H1 (cell line): Measurements from ENCODE around the gene TMEM51. TPM values are rescaled to one million over a fixed set of nuclear protein-coding genes. Genes with fewer than 3 reads are reported as not detected.

Experiments
- CTCF ChIA-PET: fragments of 300-600 bp; sonication (Branson Sonifier 250); formaldehyde crosslinking; loops from one replicate; lab custom pipeline; 2021; ENCODE audit not compliant: partially characterized antibody; lab: Charles Lee
- POLR2A ChIA-PET: fragments of 300-600 bp; sonication (Branson Sonifier 250); formaldehyde crosslinking; loops from one replicate; lab custom pipeline; 2021; ENCODE audit warnings: inconsistent platforms; ENCODE audit not compliant: partially characterized antibody; lab: Charles Lee
- DNase-seq, 2 experiments: peaks; one replicate each; pipeline versions ENCODE4 v3.0.0 to v3.0.0-alpha.2; 2010 to 2022; ENCODE audit warnings: low spot score in 2 of 2, low read depth in 1 of 2, mixed read lengths in 1 of 2
- FAIRE-seq: peaks from 2 replicates; lab custom pipeline; 2011; peaks lifted over from hg19 to GRCh38; lab: Jason Lieb, UNC
- H2AFZ ChIP-seq: 2 replicates; pipeline ENCODE4 v1.8.1; 2012; ENCODE audit warnings: low read length, inconsistent platforms
- H2AK5ac ChIP-seq: 2 replicates; pipeline ENCODE4 v1.6.1; 2013; ENCODE audit warnings: low read depth, low read length
- H2BK120ac ChIP-seq: replicated peaks from 2 replicates; pipeline ENCODE3; 2013; ENCODE audit warnings: low read depth, low read length, inconsistent platforms
- H2BK12ac ChIP-seq: 2 replicates; pipeline ENCODE4 v1.6.1; 2013; ENCODE audit warnings: low read depth, low read length
- H2BK15ac ChIP-seq: 2 replicates; pipeline ENCODE4 v1.6.1; 2013; ENCODE audit warnings: low read length
- H2BK20ac ChIP-seq: 2 replicates; pipeline ENCODE4 v1.6.1; 2013; ENCODE audit warnings: low read length
- H2BK5ac ChIP-seq: 2 replicates; pipeline ENCODE4 v1.6.1; 2013; ENCODE audit warnings: low read depth, low read length
- H3K14ac ChIP-seq: 2 replicates; pipeline ENCODE4 v1.6.1; 2013; ENCODE audit warnings: inconsistent platforms; ENCODE audit not compliant: insufficient read length
- H3K18ac ChIP-seq: 2 replicates; pipeline ENCODE4 v1.6.1; 2013; ENCODE audit warnings: low read length; ENCODE audit errors: extremely low read depth
- H3K23ac ChIP-seq: 2 replicates; pipeline ENCODE4 v1.6.1; 2013; ENCODE audit warnings: inconsistent platforms; ENCODE audit not compliant: insufficient read length
- H3K23me2 ChIP-seq: 2 replicates; pipeline ENCODE4 v1.6.1; 2013; ENCODE audit warnings: low read depth, low read length
- H3K27ac ChIP-seq: 2 replicates; pipeline ENCODE4 v1.6.1; 2011; ENCODE audit warnings: low read depth, low read length, inconsistent platforms
- H3K27me3 ChIP-seq, 4 experiments: replicated peaks in 1 of 4; 1 replicate in 1 of 4; 2 replicates in 3 of 4; pipeline versions ENCODE4 v1.6.1 to v1.8.1; 2011 to 2013; ENCODE audit warnings: low read length in 3 of 4, mild to moderate bottlenecking in 3 of 4, inconsistent platforms in 2 of 4, mixed read lengths in 2 of 4, moderate library complexity in 1 of 4; ENCODE audit not compliant: control insufficient read depth in 3 of 4, insufficient read depth in 3 of 4; ENCODE audit errors: extremely low read depth in 1 of 4
- H3K36me3 ChIP-seq, 4 experiments: 2 replicates each; pipeline versions ENCODE4 v1.6.1 to v1.8.1; 2011 to 2013; ENCODE audit warnings: mild to moderate bottlenecking in 4 of 4, low read length in 3 of 4, moderate library complexity in 2 of 4, control low read depth in 1 of 4, inconsistent platforms in 1 of 4; ENCODE audit not compliant: insufficient read depth in 4 of 4, control insufficient read depth in 2 of 4
- H3K4ac ChIP-seq: replicated peaks from 2 replicates; pipeline ENCODE3; 2013; ENCODE audit warnings: low read length, low read depth, mixed read lengths, inconsistent platforms; ENCODE audit not compliant: insufficient read length
- H3K4me1 ChIP-seq, 4 experiments: replicated peaks in 1 of 4; 1 replicate in 1 of 4; 2 replicates in 3 of 4; pipeline versions ENCODE4 v1.6.1 to v1.8.1; 2011 to 2013; ENCODE audit warnings: low read length in 3 of 4, inconsistent platforms in 2 of 4, mixed read lengths in 1 of 4; ENCODE audit not compliant: insufficient read depth in 4 of 4, control insufficient read depth in 3 of 4
- H3K4me2 ChIP-seq, 2 experiments: 2 replicates each; pipeline versions ENCODE4 v1.6.1 to v1.8.1; 2011 to 2013; ENCODE audit warnings: low read depth in 2 of 2, low read length in 2 of 2, control low read depth in 1 of 2, inconsistent platforms in 1 of 2, mild to moderate bottlenecking in 1 of 2; ENCODE audit not compliant: insufficient read depth in 1 of 2
- H3K4me3 ChIP-seq, 4 experiments: fragments of 200-600, 300-600 bp in 1 of 4; sonication (generic), shearing (Covaris generic), sonication (Bioruptor Twin) in 1 of 4; 2 replicates each; pipeline versions ENCODE4 v1.5.1 to v1.8.1; 2011 to 2016; ENCODE audit warnings: low read length in 4 of 4, low read depth in 3 of 4, control low read depth in 2 of 4, inconsistent platforms in 2 of 4, mild to moderate bottlenecking in 2 of 4, mixed read lengths in 1 of 4, moderate library complexity in 1 of 4; ENCODE audit not compliant: insufficient read depth in 2 of 4; ENCODE audit errors: extremely low read depth in 1 of 4
- H3K56ac ChIP-seq: replicated peaks from 2 replicates; pipeline ENCODE3; 2013; ENCODE audit warnings: low read depth, mild to moderate bottlenecking, mixed read lengths, low read length, inconsistent platforms; ENCODE audit not compliant: insufficient read length
- H3K79me1 ChIP-seq: 2 replicates; pipeline ENCODE4 v1.6.1; 2013; ENCODE audit warnings: low read depth, low read length, control low read depth
- H3K79me2 ChIP-seq, 2 experiments: 2 replicates each; pipeline versions ENCODE4 v1.6.1 to v1.8.1; 2012 to 2013; ENCODE audit warnings: low read length in 2 of 2, mild to moderate bottlenecking in 2 of 2, inconsistent platforms in 1 of 2; ENCODE audit not compliant: insufficient read depth in 2 of 2, control insufficient read depth in 1 of 2
- H3K9ac ChIP-seq, 4 experiments: replicated peaks in 1 of 4; 1 replicate in 1 of 4; 2 replicates in 3 of 4; pipeline versions ENCODE4 v1.6.1 to v1.8.1; 2011 to 2013; ENCODE audit warnings: low read depth in 3 of 4, low read length in 3 of 4, control low read depth in 2 of 4, mild to moderate bottlenecking in 2 of 4, moderate library complexity in 2 of 4, inconsistent platforms in 1 of 4; ENCODE audit errors: extremely low read depth in 1 of 4
- H3K9me3 ChIP-seq, 2 experiments: 2 replicates each; pipeline versions ENCODE4 v1.6.1 to v1.8.1; 2012 to 2013; ENCODE audit warnings: mild to moderate bottlenecking in 2 of 2, moderate library complexity in 2 of 2, control low read depth in 1 of 2, inconsistent platforms in 1 of 2, low read depth in 1 of 2, low read length in 1 of 2, mixed read lengths in 1 of 2; ENCODE audit not compliant: insufficient read depth in 2 of 2
- H4K20me1 ChIP-seq, 2 experiments: replicated peaks in 1 of 2; 2 replicates each; pipeline versions ENCODE3 to v1.8.1; 2011 to 2013; ENCODE audit warnings: inconsistent platforms in 2 of 2, low read length in 2 of 2, mild to moderate bottlenecking in 1 of 2; ENCODE audit not compliant: insufficient read depth in 2 of 2, control insufficient read depth in 1 of 2
- H4K5ac ChIP-seq: 2 replicates; pipeline ENCODE4 v1.6.1; 2013; ENCODE audit warnings: low read length, low read depth, mixed read lengths, inconsistent platforms; ENCODE audit not compliant: insufficient read length
- H4K8ac ChIP-seq: 2 replicates; pipeline ENCODE4 v1.8.0; 2013; ENCODE audit warnings: mild to moderate bottlenecking, moderate library complexity, low read length, inconsistent platforms; ENCODE audit not compliant: insufficient read depth; ENCODE audit errors: extremely low read depth
- H4K91ac ChIP-seq: replicated peaks from 2 replicates; pipeline ENCODE3; 2013; ENCODE audit warnings: low read length, mixed read lengths, inconsistent platforms; ENCODE audit not compliant: insufficient read length
- POLR2AphosphoS5 ChIP-seq: IDR thresholded peaks from 2 replicates; pipeline ENCODE4 v1.6.1; 2011; ENCODE audit warnings: low read depth, low read length
- WGBS, 2 experiments: shearing (Covaris generic) in 1 of 2; methylation state at CpG; one replicate each; pipeline versions ENCODE4 v1.1.6 to v1.1.7; 2013 to 2015; ENCODE audit warnings: low lambda C conversion rate in 2 of 2, mixed read lengths in 2 of 2, inconsistent platforms in 1 of 2, low coverage in 1 of 2, missing lambda C conversion rate in 1 of 2; ENCODE audit not compliant: insufficient replicate concordance in 2 of 2, insufficient coverage in 1 of 2, insufficient read length in 1 of 2; ENCODE audit errors: extremely low coverage in 1 of 2, missing lambda C conversion rate in 1 of 2; 5-methylcytosine and 5-hydroxymethylcytosine counted together
- polyA plus RNA-seq, 7 experiments: library from polyadenylated mRNA; depleted of rRNA in 3 of 7; stranded (reverse) in 5 of 7; unstranded in 2 of 7; fragments of >200 nt in 5 of 7; fragments of 200-250 nt in 2 of 7; gene quantifications; 1 replicate in 5 of 7; 2 replicates in 1 of 7; 4 replicates in 1 of 7; pipeline versions ENCODE4 v1.2.1 to v1.2.3, GENCODE V29; 2011 to 2013; ENCODE audit warnings: missing spikeins in 2 of 7, mixed read lengths in 2 of 7
- total RNA-seq: library from RNA; stranded (reverse); fragmentation: NEBNext Ultra II Directional; extraction: Animal tissue kit (Norgen Biotek cat#: 25700); gene quantifications from 2 replicates; pipeline ENCODE4 v1.2.1, GENCODE V29; 2021

TMEM51 gene
- total and polyA plus RNA-seq, 2 of the 8 experiments (the other 6 are each of a cell fraction or from before 2014, with no cell fraction given), result 9.9 to 10.7 TPM

- no peak overlapping the region for H3K23ac ChIP-seq
- H3K4ac ChIP-seq, result peak overlapping the region; percentile 27
- no peak overlapping the region for H3K56ac ChIP-seq
- no peaks in the 10 kb centered on the region for H3K27me3 ChIP-seq
- H3K4me1 ChIP-seq, result peaks cover 16 to 32% (median 26%) of the 10 kb centered on the region in 4 experiments
- H3K23me2 ChIP-seq, result peaks cover 9% of the 10 kb centered on the region
- CTCF ChIA-PET, result interaction anchor here (0.9 to 2.3 kb wide), 14 partner anchors 8 to 143 kb away, joined by 3 to 9 read pairs (median 4); partner anchors contain the start of gene TMEM51
- H2AK5ac ChIP-seq, result peak overlapping the region; percentile 44
- no peaks in the 10 kb centered on the region for H3K9me3 ChIP-seq
- H3K18ac ChIP-seq, result peak overlapping the region; percentile 86
- no peak overlapping the region; the same call in 1 of the 2 replicates for H4K8ac ChIP-seq
- no peaks in the 10 kb centered on the region for H3K36me3 ChIP-seq
- H2AFZ ChIP-seq, result no peak overlapping the region
- peak overlapping the region; percentile 95 for H2BK20ac ChIP-seq
- DNase-seq, result no peak
- no peak overlapping the region for H3K14ac ChIP-seq
- H3K27ac ChIP-seq, result peak overlapping the region; percentile 75
- peak overlapping the region; percentile 72; the same call in 1 of the 2 replicates for H2BK15ac ChIP-seq
- no peak overlapping the region; a peak in 1 of 7 replicates for H3K9ac ChIP-seq
- peak overlapping the region; percentile 79 for H4K91ac ChIP-seq
- H3K79me2 ChIP-seq, result peaks cover 0 to 13% of the 10 kb centered on the region in 2 experiments; a peak in 3 of 4 replicates
- WGBS, 2 experiments, result 83% methylated on average over 12 of the region's 12 CpGs; no CpG with 5 or more reads in 1 of the 2 experiments
- H2BK12ac ChIP-seq, result peak overlapping the region; percentile 72; the same call in 1 of the 2 replicates
- peak overlapping the region; percentile 72 to 98 for H3K4me2 ChIP-seq
- FAIRE-seq, result no peak
- no peak for TF ChIP-seq POLR2AphosphoS5
- TF ChIP-seq, all 59 proteins: peak for 0
- H3K79me1 ChIP-seq, result no peaks in the 10 kb centered on the region; the same call in 1 of the 2 replicates
- H3K4me3 ChIP-seq, result peak overlapping the region in 1 of 4 experiments; percentile 48; a peak in 3 of 8 replicates
- POLR2A ChIA-PET, result interaction anchor here (0.6 to 1.2 kb wide), 3 partner anchors 8 to 52 kb away, joined by 3 read pairs; no protein-coding TSS in a partner anchor
- H4K20me1 ChIP-seq, result peaks cover 0 to 2% of the 10 kb centered on the region in 2 experiments
- peak overlapping the region; percentile 34 for H2BK120ac ChIP-seq
- peak overlapping the region; percentile 71 for H4K5ac ChIP-seq
- H2BK5ac ChIP-seq, result peak overlapping the region; percentile 95; the same call in 1 of the 2 replicates
Observed at GRCh38 chr1:15205586-15206346, 52.2 kb downstream of the TMEM51 start.
